Ammon's horn (tissue), 1 donor: ENCODE results near the gene SULT1E1.

Experiments used
- DNase-seq: peaks from one replicate; pipeline ENCODE4 v3.0.0-alpha.2; 2016; ENCODE audit warnings: low spot score

The SULT1E1 gene

DNA sequence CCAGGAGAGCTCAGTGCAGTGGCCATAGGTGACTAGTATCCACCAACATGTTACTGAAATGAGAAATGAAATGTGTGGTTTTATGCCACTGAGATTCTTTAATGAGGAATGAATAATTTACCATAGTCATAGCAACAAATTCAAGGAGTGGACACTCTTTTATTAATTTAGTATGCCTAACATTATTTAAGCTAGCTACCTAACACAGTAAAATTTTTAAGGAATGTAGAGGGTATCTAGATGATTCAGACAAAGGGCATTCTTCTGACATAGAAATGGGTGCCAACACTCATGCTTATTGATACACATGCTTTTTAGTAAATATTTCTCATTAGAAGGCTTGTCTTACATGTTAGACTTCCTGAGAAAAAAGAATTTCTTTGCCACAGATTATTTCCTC lies 66.2 kb downstream of the SULT1E1 start:
- DNase-seq = no peak
